GM12878 (cell line): ENCODE results near the gene PDF. TPM values are rescaled to one million over a fixed set of nuclear protein-coding genes. Genes with fewer than 3 reads are reported as not detected.

ENCODE experiments used
- ATAC-seq: fragments of 200-7000 bp; cut with Tn5 transposase; 3 replicates; pipeline ENCODE4 v1.9.1; 2020; ENCODE audit warnings: mild to moderate bottlenecking, moderate library complexity
- BruUV-seq: library from RNA; stranded (reverse); fragments of 400-500 nt; replicated peaks from 2 replicates; lab custom pipeline; 2021; lab: Mats Ljungman, UMichigan
- CTCF ChIA-PET: fragments of 300-600 bp; sonication (Branson Sonifier 250); formaldehyde crosslinking; extraction: SDS; loops from one replicate; lab custom pipeline; 2021; ENCODE audit warnings: inconsistent platforms; lab: Yijun Ruan, JAX
- POLR2A ChIA-PET: fragments of 350-600 bp; formaldehyde crosslinking; extraction: SDS; loops from one replicate; lab custom pipeline; 2021; ENCODE audit warnings: inconsistent platforms; lab: Charles Lee
- RAD21 ChIA-PET: fragments of 300-600 bp; sonication (Branson Sonifier 250); formaldehyde crosslinking; loops from one replicate; lab custom pipeline; 2023; ENCODE audit warnings: antibody characterized with exemption; ENCODE audit not compliant: unreplicated experiment; lab: Charles Lee
- SMC1A ChIA-PET: fragments of 300-600 bp; sonication (Branson Sonifier 250); formaldehyde crosslinking; loops from one replicate; lab custom pipeline; 2023; ENCODE audit not compliant: unreplicated experiment, uncharacterized antibody; lab: Charles Lee
- DNase-seq: peaks from one replicate; pipeline ENCODE4 v3.0.0-alpha.2; 2011; ENCODE audit warnings: low read depth, low spot score
- FAIRE-seq: peaks from 3 replicates; lab custom pipeline; 2011; peaks lifted over from hg19 to GRCh38; lab: Jason Lieb, UNC
- H2AFZ ChIP-seq: 2 replicates; pipeline ENCODE4 v1.6.0; 2011; ENCODE audit warnings: low read depth, low read length, control low read depth; ENCODE audit not compliant: control insufficient read depth
- H3K27ac ChIP-seq: 2 replicates; pipeline ENCODE4 v1.5.1; 2011; ENCODE audit warnings: control low read depth; ENCODE audit not compliant: control insufficient read depth, insufficient read depth
- H3K27me3 ChIP-seq, 2 experiments: replicated peaks in 1 of 2; 2 replicates each; pipeline versions ENCODE4 v1.6.0 to v1.6.1; 2011; ENCODE audit warnings: low read length in 1 of 2; ENCODE audit not compliant: control insufficient read depth in 2 of 2, insufficient read depth in 2 of 2
- H3K36me3 ChIP-seq, 2 experiments: 2 replicates each; pipeline ENCODE4 v1.5.1; 2011; ENCODE audit warnings: low read length in 1 of 2; ENCODE audit not compliant: control insufficient read depth in 2 of 2, insufficient read depth in 2 of 2
- H3K4me1 ChIP-seq: 2 replicates; pipeline ENCODE4 v1.6.1; 2011; ENCODE audit warnings: mild to moderate bottlenecking, low read length, moderate library complexity, mixed read lengths; ENCODE audit not compliant: control insufficient read depth, insufficient read depth
- H3K4me2 ChIP-seq: 2 replicates; pipeline ENCODE4 v1.6.0; 2011; ENCODE audit warnings: control low read depth; ENCODE audit not compliant: control insufficient read depth, insufficient read depth
- H3K4me3 ChIP-seq: fragments of 200-600 bp; sonication (generic); 2 replicates; pipeline ENCODE4 v1.5.1; 2016
- H3K79me2 ChIP-seq: 2 replicates; pipeline ENCODE4 v1.6.0; 2011; ENCODE audit warnings: low read length; ENCODE audit not compliant: control insufficient read depth, insufficient read depth
- H3K9ac ChIP-seq: 2 replicates; pipeline ENCODE4 v1.8.0; 2011; ENCODE audit warnings: low read length, control low read depth, mixed read lengths; ENCODE audit not compliant: control insufficient read depth, insufficient read depth
- H3K9me3 ChIP-seq: replicated peaks from 3 replicates; pipeline ENCODE4 v1.5.1; 2011; ENCODE audit warnings: mild to moderate bottlenecking, low read length; ENCODE audit not compliant: control insufficient read depth, insufficient read depth
- H4K20me1 ChIP-seq: 2 replicates; pipeline ENCODE4 v1.6.0; 2011; ENCODE audit not compliant: control insufficient read depth, insufficient read depth
- ATF2 ChIP-seq: IDR thresholded peaks from 2 replicates; pipeline ENCODE4 v1.6.1; 2012; ENCODE audit warnings: low read length, inconsistent platforms
- CBX3 ChIP-seq: fragments of 200-600 bp; sonication (generic); IDR thresholded peaks from 2 replicates; pipeline ENCODE4 v1.6.1; 2016; ENCODE audit warnings: low read depth, borderline replicate concordance
- CTCF ChIP-seq, 3 experiments: IDR thresholded peaks in 2 of 3; conservative IDR thresholded peaks in 1 of 3; 2 replicates each; pipeline ENCODE4 v1.5.1; 2011; ENCODE audit warnings: low read depth in 3 of 3, low read length in 3 of 3, mild to moderate bottlenecking in 3 of 3, control low read depth in 2 of 3, moderate library complexity in 2 of 3, inconsistent platforms in 1 of 3, mixed read lengths in 1 of 3; ENCODE audit not compliant: control insufficient read depth in 2 of 3, insufficient read depth in 1 of 3; ENCODE audit errors: extremely low read depth in 1 of 3
- FOXK2 ChIP-seq: fragments of 450-650 bp; IDR thresholded peaks from 2 replicates; pipeline ENCODE4 v1.6.1; 2017; ENCODE audit warnings: mild to moderate bottlenecking, moderate library complexity
- GATAD2B ChIP-seq: fragments of 450-650 bp; conservative IDR thresholded peaks from 2 replicates; pipeline ENCODE4 v1.6.1; 2017; ENCODE audit warnings: low read depth, mild to moderate bottlenecking, moderate library complexity
- HDAC6 ChIP-seq: fragments of 200-600 bp; sonication (generic); IDR thresholded peaks from one replicate; pipeline ENCODE4 v1.8.0; 2017; ENCODE audit warnings: antibody characterized with exemption; ENCODE audit not compliant: unreplicated experiment
- JUNB ChIP-seq: IDR thresholded peaks from 2 replicates; pipeline ENCODE4 v1.6.1; 2016; ENCODE audit warnings: antibody characterized with exemption, mild to moderate bottlenecking
- LARP7 ChIP-seq: fragments of 450-650 bp; IDR thresholded peaks from 2 replicates; pipeline ENCODE4 v1.6.1; 2017; ENCODE audit warnings: mild to moderate bottlenecking
- NFXL1 ChIP-seq: fragments of 450-650 bp; IDR thresholded peaks from 2 replicates; pipeline ENCODE4 v1.6.1; 2017; ENCODE audit warnings: antibody characterized with exemption, mild to moderate bottlenecking, borderline replicate concordance
- NR2C2 ChIP-seq: IDR thresholded peaks from 2 replicates; pipeline ENCODE4 v1.6.1; 2011; ENCODE audit warnings: borderline replicate concordance, low read depth; ENCODE audit not compliant: control insufficient read depth, insufficient read length
- STAT1 ChIP-seq: fragments of 450-650 bp; conservative IDR thresholded peaks from 2 replicates; pipeline ENCODE4 v1.6.1; 2014; ENCODE audit warnings: antibody characterized with exemption, mild to moderate bottlenecking
- SUPT20H ChIP-seq: IDR thresholded peaks from 2 replicates; pipeline ENCODE4 v1.6.1; 2011; ENCODE audit warnings: low read depth, mild to moderate bottlenecking, low read length, moderate library complexity, borderline replicate concordance; ENCODE audit not compliant: control insufficient read depth
- TBL1XR1 ChIP-seq: IDR thresholded peaks from 2 replicates; pipeline ENCODE4 v1.6.1; 2012; ENCODE audit warnings: low read depth, low read length, improper control_type of control experiment
- ZBTB11 ChIP-seq: fragments of 450-650 bp; formaldehyde crosslinking; IDR thresholded peaks from 2 replicates; pipeline ENCODE4 v1.5.0; 2022; ENCODE audit warnings: mild to moderate bottlenecking, missing genetic modification characterization
- ZNF207 ChIP-seq: fragments of 450-650 bp; IDR thresholded peaks from 2 replicates; pipeline ENCODE4 v1.6.1; 2014; ENCODE audit warnings: antibody characterized with exemption, mild to moderate bottlenecking, borderline replicate concordance
- ZNF274 ChIP-seq: IDR thresholded peaks from one replicate; pipeline ENCODE4 v1.8.0; 2011; ENCODE audit not compliant: insufficient read length, insufficient read depth
- WGBS: methylation state at CpG from one replicate; pipeline ENCODE4 v1.1.6; 2016; ENCODE audit warnings: low lambda C conversion rate; ENCODE audit not compliant: insufficient replicate concordance, insufficient coverage; ENCODE audit errors: missing lambda C conversion rate; 5-methylcytosine and 5-hydroxymethylcytosine counted together
- in situ Hi-C: fragments of 300-500 bp; cut with MboI; formaldehyde crosslinking; loops from 9 replicates; pipeline ENCODE4 v1.14.3; 2018; ENCODE audit warnings: mixed read lengths
- intact Hi-C: fragments of 100-400 bp; cut with micrococcal nuclease; formaldehyde crosslinking; loops from one replicate; pipeline ENCODE4 v1.14.2; 2022; ENCODE audit not compliant: unreplicated experiment
- polyA plus RNA-seq, 11 experiments: library from polyadenylated mRNA; depleted of rRNA in 4 of 11; unstranded in 6 of 11; stranded (reverse) in 5 of 11; fragments of >200 nt; fragmentation: Nextera tagmentation in 4 of 11; fragmentation: Illumina TruSeq in 1 of 11; extraction: Ambion mirVana in 4 of 11; extraction: Trizol in 1 of 11; gene quantifications; 1 replicate in 1 of 11; 2 replicates in 10 of 11; pipeline versions ENCODE4 v1.2.1 to v1.2.3, GENCODE V29; 2011 to 2016; ENCODE audit warnings: inconsistent platforms in 2 of 11, missing spikeins in 2 of 11, low read depth in 1 of 11
- total RNA-seq, 4 experiments: library from RNA; depleted of rRNA in 3 of 4; stranded (reverse); fragments of >200 nt in 3 of 4; fragmentation: Illumina TruSeq in 1 of 4; extraction: Trizol in 1 of 4; gene quantifications; 2 replicates each; pipeline versions ENCODE4 v1.2.1 to v1.2.3, GENCODE V29; 2013 to 2021

Gene PDF
- total and polyA plus RNA-seq, 10 of the 15 experiments (the other 5 are each of a cell fraction or from before 2014, with no cell fraction given) = 0.13 to 44.1 (median 16.7) TPM

GRCh38 chr16:69310653-69311532 lies 19.5 kb downstream of the PDF start, which contains the start of gene VPS4A:
VPS4A (plus strand) TSS chr16:69311350; CDS start chr16:69311512, 162 bp downstream.
- ChIA-PET POLR2A (interaction anchor here (0.7 kb wide), 1 partner anchor 29 kb away, joined by 3 read pairs; the partner anchor contains the start of gene NIP7), SMC1A (interaction anchor here (0.6 to 1.0 kb wide), 2 partner anchors 30 to 161 kb away, joined by 3 read pairs; no protein-coding TSS in a partner anchor), RAD21 (interaction anchor here (0.6 to 1.0 kb wide), 3 partner anchors 16 to 1427 kb away, joined by 3 to 4 read pairs (median 4); no protein-coding TSS in a partner anchor), CTCF (interaction anchor here (0.8 kb wide), 2 partner anchors 15 to 74 kb away, joined by 3 to 4 read pairs; no protein-coding TSS in a partner anchor)
- Histone ChIP-seq H3K9me3 (no peaks in the 10 kb centered on the region), H3K4me3 (peak within 1 kb of the TSS; percentile 99), H3K79me2 (peaks cover 23% of the 10 kb centered on the region), H2AFZ (peak within 1 kb of the TSS; percentile 99), H3K27me3 (no peaks in the 10 kb centered on the region), H4K20me1 (no peaks in the 10 kb centered on the region), H3K4me2 (peak within 1 kb of the TSS; percentile 92), H3K4me1 (no peaks in the 10 kb centered on the region), H3K27ac (peak within 1 kb of the TSS; percentile 82), H3K9ac (peak within 1 kb of the TSS; percentile 81), H3K36me3 (peaks cover 0 to 4% of the 10 kb centered on the region in 2 experiments; a peak in 2 of 4 replicates)
- peak; percentile 88 for FAIRE-seq
- WGBS = 11% methylated on average over 62 of the region's 70 CpGs
- peak; percentile 89 for DNase-seq
- peak; percentile 96 for ATAC-seq
- TSS peak; percentile 95 for BruUV-seq
- in situ Hi-C loops (no loop called here), intact Hi-C loops (loop anchor here (1.0 to 2.0 kb wide), 2 partner anchors 28 to 74 kb away; partner anchors contain the start of genes COG8 and NIP7)
- TF ChIP-seq NFXL1 = no peak
- TF ChIP-seq CTCF (IDR thresholded peaks at IDR 0.05 in 2 of 3, conservative IDR thresholded peaks at IDR 0.05 in 1 of 3; ENCODE audit: control insufficient read depth in 2 of 3, extremely low read depth in 1 of 3, insufficient read depth in 1 of 3, low read depth in 3 of 3, low read length in 3 of 3) = peak; percentile 81 to 96 (median 92)
- TF ChIP-seq TBL1XR1 = 0 out of 2 replicates have a peak, but pooled peaks have one; percentile 25
- TF ChIP-seq GATAD2B = peak; percentile 94
- peak; percentile 99; the same call in 1 of the 2 replicates for TF ChIP-seq LARP7
- no peak for TF ChIP-seq ZBTB11
- TF ChIP-seq FOXK2 = no peak
- no peak for TF ChIP-seq JUNB
- TF ChIP-seq ATF2 = no peak
- peak; percentile 30 for TF ChIP-seq HDAC6
- TF ChIP-seq CBX3 = no peak
- no peak for TF ChIP-seq ZNF274
- peak; percentile 93 for TF ChIP-seq ZNF207
- peak; percentile 92 for TF ChIP-seq STAT1
- TF ChIP-seq NR2C2 = no peak
- no peak for TF ChIP-seq SUPT20H
